Caki2 (cell line): ENCODE measurements around the gene VTN. TPM values are rescaled to one million over a fixed set of nuclear protein-coding genes. Genes with fewer than 3 reads are reported as not detected.

Experiments used
- total RNA-seq: library from RNA; depleted of rRNA; stranded (reverse); fragments of >200 nt; shearing (Covaris generic); gene quantifications from 2 replicates; pipeline ENCODE4 v1.2.3, GENCODE V29; 2014; ENCODE audit warnings: low replicate concordance; rRNA removed

VTN gene
- total RNA-seq, 1 experiment from 2014 or later = not detected

Other genes with a start within 250 kb of the VTN start
- gene TMEM97, start 51.1 kb downstream of the VTN start, total RNA-seq = 44.4 and 45.1 TPM in 2 replicates
- gene IFT20, start 34.8 kb downstream of the VTN start, total RNA-seq = 35.8 and 39.6 TPM in 2 replicates
- 28.4 and 69.6 TPM in 2 replicates for gene TNFAIP1, start 34.5 kb downstream of the VTN start, total RNA-seq
- 138 and 185 TPM in 2 replicates for gene POLDIP2, start 12.8 kb downstream of the VTN start, total RNA-seq
- gene SEBOX, start 5.1 kb downstream of the VTN start, total RNA-seq = not detected in 2 replicates
- 4.2 and 5.0 TPM in 2 replicates for gene SARM1, start 1.4 kb upstream of the VTN start, total RNA-seq
- gene SLC46A1, start 35.9 kb upstream of the VTN start, total RNA-seq = 24.3 and 33.0 TPM in 2 replicates
- not detected in 2 replicates for gene SLC13A2, start 103.3 kb upstream of the VTN start, total RNA-seq
- not detected in 2 replicates for gene FOXN1, start 136.0 kb upstream of the VTN start, total RNA-seq
- 47.6 and 67.4 TPM in 2 replicates for gene UNC119, start 182.3 kb upstream of the VTN start, total RNA-seq
- 62.5 and 73.2 TPM in 2 replicates for gene PIGS, start 201.2 kb upstream of the VTN start, total RNA-seq
- gene ALDOC, start 206.6 kb upstream of the VTN start, total RNA-seq = 178 and 219 TPM in 2 replicates
- gene SPAG5, start 228.7 kb upstream of the VTN start, total RNA-seq = 73.0 and 355 TPM in 2 replicates
- gene RSKR, start 243.9 kb upstream of the VTN start, total RNA-seq = 0.70 and 3.2 TPM in 2 replicates